ENCODE measurements around the gene BFSP1.

Gene BFSP1

GRCh38 chr20:17468073-17468840 is 62.9 kb downstream of the BFSP1 start:
- H3K27ac ChIP-seq = no peak overlapping the region
- TF ChIP-seq FOXP2 (optimal IDR thresholded peaks at IDR 0.05; ENCODE audit: control extremely low read depth, extremely low read length, insufficient read depth) = no peak
- TF ChIP-seq EZH2 (IDR thresholded peaks at IDR 0.05) = no peak
- no peak for TF ChIP-seq POLR2AphosphoS5 (IDR thresholded peaks at IDR 0.05; ENCODE audit: borderline replicate concordance, low read depth, low read length)

GRCh38 chr20:17467120-17467655 is 64.0 kb downstream of the BFSP1 start:
- no peak overlapping the region for H3K27ac ChIP-seq
- DNase-seq (ENCODE audit: low read depth, low spot score) = no peak
- TF ChIP-seq POLR2AphosphoS5 (IDR thresholded peaks at IDR 0.05; ENCODE audit: borderline replicate concordance, low read depth, low read length) = no peak
- TF ChIP-seq EZH2 (IDR thresholded peaks at IDR 0.05) = no peak
- TF ChIP-seq FOXP2 (optimal IDR thresholded peaks at IDR 0.05; ENCODE audit: control extremely low read depth, extremely low read length, insufficient read depth) = no peak
- H3K9ac ChIP-seq (ENCODE audit: insufficient read length) = no peak overlapping the region
- no peak overlapping the region for H3K4me3 ChIP-seq
- H3K36me3 ChIP-seq (ENCODE audit: insufficient read depth, low read length) = no peaks in the 10 kb centered on the region
- H3K9me3 ChIP-seq (ENCODE audit: low read depth, low read length) = no peaks in the 10 kb centered on the region

More at GRCh38 chr20:17468073-17468840, 62.9 kb downstream of the BFSP1 start:
- H3K4me3 ChIP-seq = no peak overlapping the region
- no peaks in the 10 kb centered on the region for H3K36me3 ChIP-seq (ENCODE audit: insufficient read depth, low read length)
- H3K9ac ChIP-seq (ENCODE audit: insufficient read length) = no peak overlapping the region
- H3K9me3 ChIP-seq (ENCODE audit: low read depth, low read length) = no peaks in the 10 kb centered on the region
- no peak for DNase-seq (ENCODE audit: low read depth, low spot score)

DNA sequence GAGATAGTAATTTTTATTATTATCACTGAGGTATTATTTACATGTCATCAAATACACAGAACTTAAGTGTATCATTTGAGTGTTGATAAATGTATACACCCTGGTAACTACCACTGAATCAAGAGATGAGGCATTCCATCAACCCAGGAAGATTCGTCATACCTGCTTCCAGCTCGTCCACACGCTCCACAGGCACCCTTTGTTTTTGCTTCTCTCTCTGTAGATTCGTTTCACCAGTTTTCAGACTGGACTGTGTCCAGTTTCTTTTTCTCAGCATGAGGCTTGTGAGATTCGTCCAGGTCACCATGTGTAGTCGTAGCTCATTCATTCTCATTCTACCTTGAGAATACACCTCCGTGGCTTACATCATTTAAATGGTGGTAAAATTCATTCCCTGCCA is 64.5 kb downstream of the BFSP1 start:
- no peak for TF ChIP-seq EZH2 (IDR thresholded peaks at IDR 0.05)
- Histone ChIP-seq H3K4me3 (no peak overlapping the region), H3K27ac (no peak overlapping the region), H3K36me3 (ENCODE audit: insufficient read depth, low read length) (no peaks in the 10 kb centered on the region), H3K9ac (ENCODE audit: insufficient read length) (no peak overlapping the region), H3K9me3 (ENCODE audit: low read depth, low read length) (no peaks in the 10 kb centered on the region)
- DNase-seq (ENCODE audit: low read depth, low spot score) = no peak

DNA sequence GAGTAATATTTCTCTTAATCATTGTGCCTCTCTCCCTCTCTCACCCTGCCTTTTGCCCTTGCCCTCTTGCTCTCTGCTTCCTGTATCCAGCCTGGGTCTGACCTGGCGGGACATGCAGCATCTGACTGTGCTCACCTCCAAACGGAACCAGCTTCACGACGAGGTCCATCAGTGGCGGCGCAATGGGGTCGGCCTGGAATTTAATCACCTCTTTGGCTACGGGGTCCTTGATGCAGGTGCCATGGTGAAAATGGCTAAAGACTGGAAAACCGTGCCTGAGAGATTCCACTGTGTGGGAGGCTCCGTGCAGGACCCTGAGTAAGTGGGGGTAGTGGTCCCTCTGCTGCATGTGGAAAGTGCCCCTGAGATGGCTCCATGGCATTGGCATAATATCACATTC is 65.9 kb downstream of the BFSP1 start:
- Histone ChIP-seq H3K4me3 (no peak overlapping the region), H3K9me3 (ENCODE audit: low read depth, low read length) (no peaks in the 10 kb centered on the region), H3K27ac (no peak overlapping the region), H3K9ac (ENCODE audit: insufficient read length) (no peak overlapping the region), H3K36me3 (ENCODE audit: insufficient read depth, low read length) (no peaks in the 10 kb centered on the region)
- no peak for DNase-seq (ENCODE audit: low read depth, low spot score)
- TF ChIP-seq FOXP2 (optimal IDR thresholded peaks at IDR 0.05; ENCODE audit: control extremely low read depth, extremely low read length, insufficient read depth) (no peak), EZH2 (IDR thresholded peaks at IDR 0.05) (no peak), POLR2AphosphoS5 (IDR thresholded peaks at IDR 0.05; ENCODE audit: borderline replicate concordance, low read depth, low read length) (no peak)

DNA sequence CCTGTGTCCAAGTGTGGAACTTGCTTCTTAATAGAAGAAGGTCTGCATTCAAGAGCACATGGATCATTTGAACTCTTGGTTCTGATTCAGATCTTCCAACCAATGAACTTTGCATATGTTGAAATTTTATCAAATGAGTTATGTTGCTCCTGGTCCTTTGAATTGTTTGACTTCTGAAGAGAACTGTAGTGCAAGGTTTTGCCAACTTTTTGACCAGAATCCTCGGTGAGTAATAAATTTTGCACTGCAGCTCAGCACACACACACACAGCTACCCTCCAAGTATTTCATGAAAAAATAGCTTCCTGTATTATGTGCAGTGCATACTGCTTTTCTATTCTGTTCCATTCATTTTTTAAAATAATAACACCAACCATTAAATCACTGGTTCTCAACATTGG is 67.5 kb downstream of the BFSP1 start:
- H3K4me3 ChIP-seq = no peak overlapping the region
- no peak overlapping the region for H3K27ac ChIP-seq
- H3K9me3 ChIP-seq (ENCODE audit: low read depth, low read length) = no peaks in the 10 kb centered on the region
- no peak for TF ChIP-seq EZH2 (IDR thresholded peaks at IDR 0.05)
- TF ChIP-seq FOXP2 (optimal IDR thresholded peaks at IDR 0.05; ENCODE audit: control extremely low read depth, extremely low read length, insufficient read depth) = no peak
- TF ChIP-seq POLR2AphosphoS5 (IDR thresholded peaks at IDR 0.05; ENCODE audit: borderline replicate concordance, low read depth, low read length) = no peak
- DNase-seq (ENCODE audit: low read depth, low spot score) = no peak
- no peaks in the 10 kb centered on the region for H3K36me3 ChIP-seq (ENCODE audit: insufficient read depth, low read length)
- no peak overlapping the region for H3K9ac ChIP-seq (ENCODE audit: insufficient read length)

- H3K9me3 ChIP-seq (ENCODE audit: low read depth, low read length) = no peaks in the 10 kb centered on the region
- no peak for DNase-seq (ENCODE audit: low read depth, low spot score)
- H3K4me3 ChIP-seq = no peak overlapping the region
- TF ChIP-seq EZH2 (IDR thresholded peaks at IDR 0.05) (no peak), FOXP2 (optimal IDR thresholded peaks at IDR 0.05; ENCODE audit: control extremely low read depth, extremely low read length, insufficient read depth) (no peak), POLR2AphosphoS5 (IDR thresholded peaks at IDR 0.05; ENCODE audit: borderline replicate concordance, low read depth, low read length) (no peak)
- H3K9ac ChIP-seq (ENCODE audit: insufficient read length) = no peak overlapping the region
- no peak overlapping the region for H3K27ac ChIP-seq
- H3K36me3 ChIP-seq (ENCODE audit: insufficient read depth, low read length) = no peaks in the 10 kb centered on the region
These were observed 69.2 kb downstream of the BFSP1 start for GRCh38 chr20:17461941-17462340.

- no peak for DNase-seq (ENCODE audit: low read depth, low spot score)
- H3K9ac ChIP-seq (ENCODE audit: insufficient read length) = no peak overlapping the region
- no peaks in the 10 kb centered on the region for H3K36me3 ChIP-seq (ENCODE audit: insufficient read depth, low read length)
- no peak overlapping the region for H3K27ac ChIP-seq
- H3K4me3 ChIP-seq = no peak overlapping the region
- H3K9me3 ChIP-seq (ENCODE audit: low read depth, low read length) = no peaks in the 10 kb centered on the region
- no peak for TF ChIP-seq POLR2AphosphoS5 (IDR thresholded peaks at IDR 0.05; ENCODE audit: borderline replicate concordance, low read depth, low read length)
- TF ChIP-seq EZH2 (IDR thresholded peaks at IDR 0.05) = no peak
- no peak for TF ChIP-seq FOXP2 (optimal IDR thresholded peaks at IDR 0.05; ENCODE audit: control extremely low read depth, extremely low read length, insufficient read depth)
These were observed 71.1 kb downstream of the BFSP1 start for GRCh38 chr20:17460119-17460518.

GRCh38 chr20:17457588-17458190 is 73.5 kb downstream of the BFSP1 start:
- H3K4me3 ChIP-seq = no peak overlapping the region
- H3K9ac ChIP-seq (ENCODE audit: insufficient read length) = no peak overlapping the region
- no peaks in the 10 kb centered on the region for H3K9me3 ChIP-seq (ENCODE audit: low read depth, low read length)
- no peak for DNase-seq (ENCODE audit: low read depth, low spot score)
- TF ChIP-seq FOXP2 (optimal IDR thresholded peaks at IDR 0.05; ENCODE audit: control extremely low read depth, extremely low read length, insufficient read depth) (no peak), EZH2 (IDR thresholded peaks at IDR 0.05) (no peak)
- no peaks in the 10 kb centered on the region; the same call in 1 of the 2 replicates for H3K36me3 ChIP-seq (ENCODE audit: insufficient read depth, low read length)
- H3K27ac ChIP-seq = no peak overlapping the region
